CD14-positive monocyte (primary cell): ENCODE results near the gene CLEC4M. TPM values are rescaled to one million over a fixed set of nuclear protein-coding genes. Genes with fewer than 3 reads are reported as not detected.
"Not testable (repeated sequence)": the region's sequence is repeated elsewhere in the genome, so short reads cannot be mapped to it uniquely, and the experiment has no call there.

ENCODE experiments used
- DNase-seq, 3 donors: peaks; one replicate each; pipeline ENCODE4 v3.0.0-alpha.2; 2011 to 2022
- H2AFZ ChIP-seq: 2 replicates; pipeline ENCODE4 v1.6.0; 2012; ENCODE audit warnings: mild to moderate bottlenecking, low read depth, low read length, inconsistent platforms; ENCODE audit not compliant: insufficient read depth, poor library complexity, severe bottlenecking
- H3K27ac ChIP-seq, 2 donors: 1 replicate in 1 of 2; 2 replicates in 1 of 2; pipeline ENCODE4 v1.5.1; 2012 to 2013; ENCODE audit warnings: low read length in 2 of 2, control low read depth in 1 of 2, inconsistent platforms in 1 of 2, low read depth in 1 of 2, mild to moderate bottlenecking in 1 of 2
- H3K27me3 ChIP-seq, 2 donors: one replicate each; pipeline versions ENCODE4 v1.6.0 to v1.6.1; 2011 to 2013; ENCODE audit warnings: low read length in 2 of 2; ENCODE audit not compliant: control insufficient read depth in 2 of 2, insufficient read depth in 2 of 2
- H3K36me3 ChIP-seq, 2 donors: replicated peaks in 1 of 2; 1 replicate in 1 of 2; 2 replicates in 1 of 2; pipeline versions ENCODE4 v1.5.1 to v1.6.1; 2012 to 2013; ENCODE audit warnings: low read length in 2 of 2, control low read depth in 1 of 2, inconsistent platforms in 1 of 2, mild to moderate bottlenecking in 1 of 2; ENCODE audit not compliant: insufficient read depth in 2 of 2, control insufficient read depth in 1 of 2
- H3K4me1 ChIP-seq, 2 donors: 1 replicate in 1 of 2; 2 replicates in 1 of 2; pipeline versions ENCODE4 v1.5.1 to v1.6.1; 2012 to 2013; ENCODE audit warnings: low read length in 2 of 2, control low read depth in 1 of 2, inconsistent platforms in 1 of 2, mild to moderate bottlenecking in 1 of 2, moderate library complexity in 1 of 2; ENCODE audit not compliant: insufficient read depth in 2 of 2, control insufficient read depth in 1 of 2
- H3K4me2 ChIP-seq: replicated peaks from 2 replicates; pipeline ENCODE3; 2012; ENCODE audit warnings: low read length, moderate library complexity, mild to moderate bottlenecking; ENCODE audit not compliant: poor library complexity, severe bottlenecking; ENCODE audit errors: extremely low read depth
- H3K4me3 ChIP-seq, 3 experiments: fragments of 200-600 bp in 1 of 3; sonication (generic) in 1 of 3; replicated peaks in 1 of 3; 1 replicate in 2 of 3; 2 replicates in 1 of 3; pipeline ENCODE4 v1.5.1; 2011 to 2013; ENCODE audit warnings: low read length in 3 of 3, mild to moderate bottlenecking in 3 of 3, control low read depth in 2 of 3, low read depth in 2 of 3, inconsistent platforms in 1 of 3, moderate library complexity in 1 of 3
- H3K79me2 ChIP-seq: 2 replicates; pipeline ENCODE4 v1.6.0; 2012; ENCODE audit warnings: mild to moderate bottlenecking, control low read depth, inconsistent platforms, low read length, moderate library complexity; ENCODE audit not compliant: insufficient read depth
- H3K9ac ChIP-seq: 2 replicates; pipeline ENCODE4 v1.6.0; 2017; ENCODE audit warnings: low read length, mild to moderate bottlenecking; ENCODE audit not compliant: insufficient read depth, poor library complexity, severe bottlenecking
- H3K9me3 ChIP-seq, 2 donors: replicated peaks in 1 of 2; 1 replicate in 1 of 2; 2 replicates in 1 of 2; pipeline versions ENCODE4 v1.5.1 to v1.6.1; 2012 to 2013; ENCODE audit warnings: low read length in 2 of 2, control low read depth in 1 of 2; ENCODE audit not compliant: control insufficient read depth in 1 of 2, insufficient read depth in 1 of 2
- H4K20me1 ChIP-seq: 2 replicates; pipeline ENCODE4 v1.6.0; 2012; ENCODE audit warnings: mild to moderate bottlenecking, low read length, control low read depth, moderate library complexity; ENCODE audit not compliant: insufficient read depth
- H3K27ac Mint-ChIP-seq, 7 donors: one replicate each; pipeline ENCODE4 v1.8.0; 2020; ENCODE audit warnings: mild to moderate bottlenecking in 7 of 7, mixed read lengths in 7 of 7, moderate library complexity in 6 of 7, inconsistent platforms in 2 of 7
- H3K27me3 Mint-ChIP-seq, 3 donors: one replicate each; pipeline ENCODE4 v1.8.0; 2021 to 2022; ENCODE audit warnings: low read depth in 3 of 3, mild to moderate bottlenecking in 3 of 3, mixed read lengths in 3 of 3, moderate library complexity in 3 of 3, inconsistent platforms in 1 of 3
- H3K36me3 Mint-ChIP-seq, 2 donors: one replicate each; pipeline ENCODE4 v1.8.0; 2020; ENCODE audit warnings: mixed read lengths in 2 of 2, inconsistent platforms in 1 of 2, mild to moderate bottlenecking in 1 of 2
- H3K4me1 Mint-ChIP-seq: one replicate; pipeline ENCODE4 v1.8.0; 2020; ENCODE audit warnings: mild to moderate bottlenecking, mixed read lengths
- H3K4me3 Mint-ChIP-seq, 2 donors: one replicate each; pipeline ENCODE4 v1.8.0; 2020; ENCODE audit warnings: mild to moderate bottlenecking in 2 of 2, mixed read lengths in 2 of 2, moderate library complexity in 1 of 2
- H3K9me3 Mint-ChIP-seq, 7 donors: one replicate each; pipeline ENCODE4 v1.8.0; 2020 to 2022; ENCODE audit warnings: mixed read lengths in 7 of 7, mild to moderate bottlenecking in 6 of 7, moderate library complexity in 6 of 7, inconsistent platforms in 2 of 7
- CTCF ChIP-seq: fragments of 200-600 bp; IDR thresholded peaks from one replicate; pipeline ENCODE4 v1.8.0; 2022; ENCODE audit warnings: antibody characterized with exemption, mild to moderate bottlenecking
- WGBS: methylation state at CpG from one replicate; pipeline ENCODE4 v1.1.5; 2013; ENCODE audit warnings: missing lambda C conversion rate; ENCODE audit not compliant: insufficient coverage; 5-methylcytosine and 5-hydroxymethylcytosine counted together
- intact Hi-C, 2 donors: fragments of 100-400 bp; cut with micrococcal nuclease; formaldehyde crosslinking; loops; one replicate each; pipeline versions ENCODE4 v1.15.0 to v1.15.1; 2023
- polyA plus RNA-seq, 3 donors: library from polyadenylated mRNA; depleted of rRNA in 1 of 3; unstranded in 2 of 3; stranded (reverse) in 1 of 3; fragments of 300-500 nt in 2 of 3; fragments of >200 nt in 1 of 3; fragmentation: Illumina TruSeq in 2 of 3; gene quantifications; 1 replicate in 2 of 3; 2 replicates in 1 of 3; pipeline ENCODE4 v1.2.3, GENCODE V29; 2012 to 2021

The CLEC4M gene
- polyA plus RNA-seq, 3 donors = not detected

GRCh38 chr19:7765043-7765442 lies 2.0 kb downstream of the CLEC4M start:
- H3K36me3 Mint-ChIP-seq, H2AFZ ChIP-seq, H3K9me3 ChIP-seq, DNase-seq, H3K9me3 Mint-ChIP-seq, H3K36me3 ChIP-seq, H3K4me2 ChIP-seq, H3K79me2 ChIP-seq, H3K4me3 Mint-ChIP-seq, H3K4me3 ChIP-seq, H3K9ac ChIP-seq, H3K27me3 ChIP-seq, H3K27me3 Mint-ChIP-seq, H3K4me1 ChIP-seq, H4K20me1 ChIP-seq, intact Hi-C loops, H3K27ac ChIP-seq, H3K27ac Mint-ChIP-seq: not testable (repeated sequence)
- H3K4me1 Mint-ChIP-seq = peaks cover 22% of the 10 kb centered on the region
- 96% methylated on average over 2 of the region's 2 CpGs for WGBS

- Mint-ChIP-seq H3K4me3 (no peak overlapping the region), H3K4me1 (peaks cover 29% of the 10 kb centered on the region), H3K9me3 (peaks cover 0 to 2% (median 0%) of the 10 kb centered on the region in 7 donors), H3K27ac (no peak overlapping the region), H3K27me3 (peaks cover 0 to 7% (median 6%) of the 10 kb centered on the region in 3 donors), H3K36me3 (no peaks in the 10 kb centered on the region)
- Histone ChIP-seq H3K4me3 (no peak overlapping the region), H3K27ac (no peak overlapping the region), H2AFZ (no peak overlapping the region), H3K79me2 (no peaks in the 10 kb centered on the region), H3K27me3 (no peaks in the 10 kb centered on the region), H3K4me2 (no peak overlapping the region), H3K36me3 (no peaks in the 10 kb centered on the region), H3K9ac (no peak overlapping the region), H4K20me1 (no peaks in the 10 kb centered on the region), H3K9me3 (no peaks in the 10 kb centered on the region), H3K4me1 (peaks cover 10 to 12% of the 10 kb centered on the region in 2 donors)
- WGBS = 34% methylated on average over 2 of the region's 11 CpGs
- intact Hi-C loops = no loop called here
- no peak for TF ChIP-seq CTCF
- DNase-seq = no peak
These were observed 3.5 kb downstream of the CLEC4M start for GRCh38 chr19:7766535-7766934.
